ENCODE measurements around the gene CASP8. TPM values are rescaled to one million over a fixed set of nuclear protein-coding genes. Genes with fewer than 3 reads are reported as not detected.

The CASP8 gene
- total and polyA plus RNA-seq, 2 of the 13 experiments (the other 11 are each of a cell fraction or from before 2014, with no cell fraction given): 25.0 to 52.8 TPM

- peak; percentile 71; the same call in 1 of the 2 replicates for TF ChIP-seq ZNF318 (CRISPR knock-in tag; IDR thresholded peaks at IDR 0.05)
- TF ChIP-seq AKAP8 (CRISPR knock-in tag; IDR thresholded peaks at IDR 0.05): no peak
- TF ChIP-seq, protein P1, sequence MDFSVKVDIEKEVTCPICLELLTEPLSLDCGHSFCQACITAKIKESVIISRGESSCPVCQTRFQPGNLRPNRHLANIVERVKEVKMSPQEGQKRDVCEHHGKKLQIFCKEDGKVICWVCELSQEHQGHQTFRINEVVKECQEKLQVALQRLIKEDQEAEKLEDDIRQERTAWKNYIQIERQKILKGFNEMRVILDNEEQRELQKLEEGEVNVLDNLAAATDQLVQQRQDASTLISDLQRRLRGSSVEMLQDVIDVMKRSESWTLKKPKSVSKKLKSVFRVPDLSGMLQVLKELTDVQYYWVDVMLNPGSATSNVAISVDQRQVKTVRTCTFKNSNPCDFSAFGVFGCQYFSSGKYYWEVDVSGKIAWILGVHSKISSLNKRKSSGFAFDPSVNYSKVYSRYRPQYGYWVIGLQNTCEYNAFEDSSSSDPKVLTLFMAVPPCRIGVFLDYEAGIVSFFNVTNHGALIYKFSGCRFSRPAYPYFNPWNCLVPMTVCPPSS (IDR thresholded peaks at IDR 0.05): no peak
- TF ChIP-seq ZNF557 (CRISPR knock-in tag; IDR thresholded peaks at IDR 0.05): peak; percentile 79; the same call in 1 of the 2 replicates
- TF ChIP-seq AGO2 (optimal IDR thresholded peaks at IDR 0.05; ENCODE audit: low read depth, low read length): no peak
- peak; percentile 82 for TF ChIP-seq KDM2A (CRISPR knock-in tag; IDR thresholded peaks at IDR 0.05; ENCODE audit: borderline replicate concordance, low read depth)
- no peak for TF ChIP-seq MBD4 (IDR thresholded peaks at IDR 0.05; ENCODE audit: borderline replicate concordance, low read length)
- TF ChIP-seq FOXJ3 (CRISPR knock-in tag; IDR thresholded peaks at IDR 0.05; ENCODE audit: borderline replicate concordance): peak; percentile 73; the same call in 1 of the 2 replicates
- TF ChIP-seq, protein P2, sequence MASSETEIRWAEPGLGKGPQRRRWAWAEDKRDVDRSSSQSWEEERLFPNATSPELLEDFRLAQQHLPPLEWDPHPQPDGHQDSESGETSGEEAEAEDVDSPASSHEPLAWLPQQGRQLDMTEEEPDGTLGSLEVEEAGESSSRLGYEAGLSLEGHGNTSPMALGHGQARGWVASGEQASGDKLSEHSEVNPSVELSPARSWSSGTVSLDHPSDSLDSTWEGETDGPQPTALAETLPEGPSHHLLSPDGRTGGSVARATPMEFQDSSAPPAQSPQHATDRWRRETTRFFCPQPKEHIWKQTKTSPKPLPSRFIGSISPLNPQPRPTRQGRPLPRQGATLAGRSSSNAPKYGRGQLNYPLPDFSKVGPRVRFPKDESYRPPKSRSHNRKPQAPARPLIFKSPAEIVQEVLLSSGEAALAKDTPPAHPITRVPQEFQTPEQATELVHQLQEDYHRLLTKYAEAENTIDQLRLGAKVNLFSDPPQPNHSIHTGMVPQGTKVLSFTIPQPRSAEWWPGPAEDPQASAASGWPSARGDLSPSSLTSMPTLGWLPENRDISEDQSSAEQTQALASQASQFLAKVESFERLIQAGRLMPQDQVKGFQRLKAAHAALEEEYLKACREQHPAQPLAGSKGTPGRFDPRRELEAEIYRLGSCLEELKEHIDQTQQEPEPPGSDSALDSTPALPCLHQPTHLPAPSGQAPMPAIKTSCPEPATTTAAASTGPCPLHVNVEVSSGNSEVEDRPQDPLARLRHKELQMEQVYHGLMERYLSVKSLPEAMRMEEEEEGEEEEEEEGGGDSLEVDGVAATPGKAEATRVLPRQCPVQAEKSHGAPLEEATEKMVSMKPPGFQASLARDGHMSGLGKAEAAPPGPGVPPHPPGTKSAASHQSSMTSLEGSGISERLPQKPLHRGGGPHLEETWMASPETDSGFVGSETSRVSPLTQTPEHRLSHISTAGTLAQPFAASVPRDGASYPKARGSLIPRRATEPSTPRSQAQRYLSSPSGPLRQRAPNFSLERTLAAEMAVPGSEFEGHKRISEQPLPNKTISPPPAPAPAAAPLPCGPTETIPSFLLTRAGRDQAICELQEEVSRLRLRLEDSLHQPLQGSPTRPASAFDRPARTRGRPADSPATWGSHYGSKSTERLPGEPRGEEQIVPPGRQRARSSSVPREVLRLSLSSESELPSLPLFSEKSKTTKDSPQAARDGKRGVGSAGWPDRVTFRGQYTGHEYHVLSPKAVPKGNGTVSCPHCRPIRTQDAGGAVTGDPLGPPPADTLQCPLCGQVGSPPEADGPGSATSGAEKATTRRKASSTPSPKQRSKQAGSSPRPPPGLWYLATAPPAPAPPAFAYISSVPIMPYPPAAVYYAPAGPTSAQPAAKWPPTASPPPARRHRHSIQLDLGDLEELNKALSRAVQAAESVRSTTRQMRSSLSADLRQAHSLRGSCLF (CRISPR knock-in tag; IDR thresholded peaks at IDR 0.05; ENCODE audit: borderline replicate concordance): 0 out of 2 replicates have a peak, but pooled peaks have one; percentile 35
- TF ChIP-seq ATAD3A (CRISPR knock-in tag; IDR thresholded peaks at IDR 0.05): no peak
Measured at GRCh38 chr2:201231781-201232466, 28.4 kb upstream of the CASP8 start (continued).

All from HepG2 (cell line).